Activated T-cell treated with anti-CD3 and anti-CD28 coated beads, Interleukin-2, amount 50 U/mL, for 72 hours (primary cell): ENCODE measurements around the gene MAGEB3. TPM values are rescaled to one million over a fixed set of nuclear protein-coding genes. Genes with fewer than 3 reads are reported as not detected.

ENCODE experiments used
- total RNA-seq, 2 donors: library from RNA; stranded (reverse); gene quantifications; one replicate each; pipeline ENCODE4 v1.2.3, GENCODE V29; 2022

Gene MAGEB3
- total RNA-seq, 2 donors from 2014 or later, result not detected

Other genes starting within 250 kb of the MAGEB3 start
- gene MAGEB2, start 15.1 kb upstream of the MAGEB3 start, total RNA-seq, result not detected
- not detected for gene MAGEB4, start 11.3 kb downstream of the MAGEB3 start, total RNA-seq
- not detected for gene MAGEB1, start 16.5 kb downstream of the MAGEB3 start, total RNA-seq
- gene NR0B1, start 78.7 kb downstream of the MAGEB3 start, total RNA-seq, result not detected